HepG2 (cell line): ENCODE measurements around the gene MCM3AP. TPM values are rescaled to one million over a fixed set of nuclear protein-coding genes. Genes with fewer than 3 reads are reported as not detected.
A peak's percentile ranks its signal among the peaks of the same experiment; 100 is the strongest.

Source experiments
- ATF5 ChIP-seq: sonication (generic); formaldehyde crosslinking; IDR thresholded peaks from 2 replicates; pipeline ENCODE4 v1.4.0; 2020; ENCODE audit warnings: mild to moderate bottlenecking, low read depth, missing genetic modification reagents
- CTCF ChIP-seq: sonication (generic); formaldehyde crosslinking; IDR thresholded peaks from 2 replicates; pipeline ENCODE4 v1.5.0; 2020; ENCODE audit warnings: mild to moderate bottlenecking, missing genetic modification reagents, moderate library complexity
- EEA1 ChIP-seq: sonication (generic); formaldehyde crosslinking; IDR thresholded peaks from 2 replicates; pipeline ENCODE4 v1.5.1; 2020; ENCODE audit warnings: mild to moderate bottlenecking, missing genetic modification reagents, borderline replicate concordance
- ELF3 ChIP-seq: IDR thresholded peaks from 2 replicates; pipeline ENCODE4 v1.6.1; 2016; ENCODE audit warnings: missing genetic modification reagents, missing compliant biosample characterization
- HNF1B ChIP-seq: sonication (generic); formaldehyde crosslinking; IDR thresholded peaks from 2 replicates; pipeline ENCODE4 v1.5.1; 2020; ENCODE audit warnings: mild to moderate bottlenecking, moderate library complexity, missing genetic modification reagents
- HOXA7 ChIP-seq: sonication (generic); formaldehyde crosslinking; IDR thresholded peaks from 2 replicates; pipeline ENCODE4 v1.8.1; 2022; ENCODE audit warnings: mild to moderate bottlenecking, missing genetic modification reagents, moderate library complexity
- IRF2 ChIP-seq: IDR thresholded peaks from 2 replicates; pipeline ENCODE4 v1.6.1; 2018; ENCODE audit warnings: missing genetic modification reagents, missing compliant biosample characterization
- KAT2B ChIP-seq: fragments of 150-350 bp; IDR thresholded peaks from 2 replicates; pipeline ENCODE4 v1.6.1; 2014; ENCODE audit warnings: low read depth, low read length, borderline replicate concordance
- NPAS2 ChIP-seq: sonication (generic); formaldehyde crosslinking; IDR thresholded peaks from 2 replicates; pipeline ENCODE4 v1.8.0; 2022; ENCODE audit warnings: mild to moderate bottlenecking, missing genetic modification reagents, borderline replicate concordance
- PBX2 ChIP-seq: IDR thresholded peaks from 2 replicates; pipeline ENCODE4 v1.6.1; 2016; ENCODE audit warnings: control low read depth
- REL ChIP-seq: sonication (generic); formaldehyde crosslinking; conservative IDR thresholded peaks from 2 replicates; pipeline ENCODE4 v1.8.0; 2022; ENCODE audit warnings: mild to moderate bottlenecking, missing genetic modification reagents, moderate library complexity
- TEAD2 ChIP-seq: sonication (generic); formaldehyde crosslinking; IDR thresholded peaks from 2 replicates; pipeline ENCODE4 v1.9.0; 2021; ENCODE audit warnings: missing genetic modification reagents
- TFE3 ChIP-seq: IDR thresholded peaks from 2 replicates; pipeline ENCODE4 v1.6.1; 2016
- ZBTB21 ChIP-seq: sonication (generic); formaldehyde crosslinking; IDR thresholded peaks from 2 replicates; pipeline ENCODE4 v1.4.0; 2020; ENCODE audit warnings: missing genetic modification reagents
- ZBTB37 ChIP-seq: sonication (generic); formaldehyde crosslinking; IDR thresholded peaks from 2 replicates; pipeline ENCODE4 v1.4.0; 2020; ENCODE audit warnings: mild to moderate bottlenecking, missing genetic modification reagents
- ZNF101 ChIP-seq: sonication (generic); formaldehyde crosslinking; IDR thresholded peaks from 2 replicates; pipeline ENCODE4 v1.4.0; 2020; ENCODE audit warnings: mild to moderate bottlenecking, low read depth, missing genetic modification reagents, borderline replicate concordance
- ZNF468 ChIP-seq: sonication (generic); formaldehyde crosslinking; IDR thresholded peaks from 2 replicates; pipeline ENCODE4 v1.8.0; 2022; ENCODE audit warnings: mild to moderate bottlenecking, moderate library complexity, missing genetic modification reagents
- ZNF549 ChIP-seq: sonication (generic); formaldehyde crosslinking; IDR thresholded peaks from 2 replicates; pipeline ENCODE4 v1.5.0; 2020; ENCODE audit warnings: missing genetic modification reagents
- ZNF572 ChIP-seq: sonication (generic); formaldehyde crosslinking; IDR thresholded peaks from 2 replicates; pipeline ENCODE4 v1.5.1; 2020; ENCODE audit warnings: mild to moderate bottlenecking, missing genetic modification reagents
- ZNF629 ChIP-seq: sonication (generic); formaldehyde crosslinking; conservative IDR thresholded peaks from 2 replicates; pipeline ENCODE4 v1.5.0; 2020; ENCODE audit warnings: missing genetic modification reagents
- ZNF720 ChIP-seq: sonication (generic); formaldehyde crosslinking; IDR thresholded peaks from 2 replicates; pipeline ENCODE4 v1.4.0; 2020; ENCODE audit warnings: missing genetic modification reagents
- ZNF775 ChIP-seq: sonication (generic); formaldehyde crosslinking; IDR thresholded peaks from 2 replicates; pipeline ENCODE4 v1.4.0; 2020; ENCODE audit warnings: missing genetic modification reagents, mild to moderate bottlenecking, moderate library complexity, borderline replicate concordance
- ZSCAN9 ChIP-seq: IDR thresholded peaks from 2 replicates; pipeline ENCODE4 v1.6.1; 2016; ENCODE audit warnings: borderline replicate concordance
- polyA plus RNA-seq, 8 experiments: library from polyadenylated mRNA; depleted of rRNA in 3 of 8; stranded (reverse) in 7 of 8; unstranded in 1 of 8; fragments of >200 nt; fragmentation: Illumina TruSeq in 4 of 8; extraction: Trizol in 4 of 8; gene quantifications; 2 replicates each; pipeline versions ENCODE4 v1.2.1 to v1.2.3, GENCODE V29; 2011 to 2016; ENCODE audit warnings: low read depth in 4 of 8, missing spikeins in 1 of 8, mixed read lengths in 1 of 8; ENCODE audit not compliant: insufficient read depth in 1 of 8
- total RNA-seq, 5 experiments: library from RNA; depleted of rRNA; stranded (reverse); fragments of >200 nt; fragmentation: Illumina TruSeq; extraction: Trizol; gene quantifications; 2 replicates each; pipeline ENCODE4 v1.2.3, GENCODE V29; 2016; ENCODE audit warnings: low read depth in 1 of 5

Gene MCM3AP
- total and polyA plus RNA-seq, 2 of the 13 experiments (the other 11 are each of a cell fraction or from before 2014, with no cell fraction given), result 27.0 to 54.7 TPM

GRCh38 chr21:46229133-46229922 lies 56.1 kb downstream of the MCM3AP start (continued):
- TF ChIP-seq ZBTB21 (CRISPR knock-in tag) (no peak), TFE3 (no peak), ZBTB37 (CRISPR knock-in tag) (no peak), HOXA7 (CRISPR knock-in tag) (no peak), ZNF101 (CRISPR knock-in tag) (no peak), ZSCAN9 (CRISPR knock-in tag) (no peak), ZNF572 (CRISPR knock-in tag) (no peak), ZNF549 (CRISPR knock-in tag) (no peak), ZNF468 (CRISPR knock-in tag) (no peak), NPAS2 (CRISPR knock-in tag) (no peak), KAT2B (no peak), REL (CRISPR knock-in tag) (no peak), TEAD2 (CRISPR knock-in tag) (no peak), ZNF629 (no peak), EEA1 (CRISPR knock-in tag) (no peak), CTCF (CRISPR knock-in tag) (peak; percentile 78), ATF5 (CRISPR knock-in tag) (no peak), ELF3 (CRISPR knock-in tag) (no peak), IRF2 (CRISPR knock-in tag) (no peak), ZNF775 (no peak), ZNF720 (CRISPR knock-in tag) (no peak), HNF1B (CRISPR knock-in tag) (no peak), PBX2 (CRISPR knock-in tag) (no peak)
